ENCODE data around the gene NANOS2. TPM values are rescaled to one million over a fixed set of nuclear protein-coding genes. Genes with fewer than 3 reads are reported as not detected.

NANOS2 gene
- total RNA-seq, 1 experiment from 2014 or later = not detected

DNA sequence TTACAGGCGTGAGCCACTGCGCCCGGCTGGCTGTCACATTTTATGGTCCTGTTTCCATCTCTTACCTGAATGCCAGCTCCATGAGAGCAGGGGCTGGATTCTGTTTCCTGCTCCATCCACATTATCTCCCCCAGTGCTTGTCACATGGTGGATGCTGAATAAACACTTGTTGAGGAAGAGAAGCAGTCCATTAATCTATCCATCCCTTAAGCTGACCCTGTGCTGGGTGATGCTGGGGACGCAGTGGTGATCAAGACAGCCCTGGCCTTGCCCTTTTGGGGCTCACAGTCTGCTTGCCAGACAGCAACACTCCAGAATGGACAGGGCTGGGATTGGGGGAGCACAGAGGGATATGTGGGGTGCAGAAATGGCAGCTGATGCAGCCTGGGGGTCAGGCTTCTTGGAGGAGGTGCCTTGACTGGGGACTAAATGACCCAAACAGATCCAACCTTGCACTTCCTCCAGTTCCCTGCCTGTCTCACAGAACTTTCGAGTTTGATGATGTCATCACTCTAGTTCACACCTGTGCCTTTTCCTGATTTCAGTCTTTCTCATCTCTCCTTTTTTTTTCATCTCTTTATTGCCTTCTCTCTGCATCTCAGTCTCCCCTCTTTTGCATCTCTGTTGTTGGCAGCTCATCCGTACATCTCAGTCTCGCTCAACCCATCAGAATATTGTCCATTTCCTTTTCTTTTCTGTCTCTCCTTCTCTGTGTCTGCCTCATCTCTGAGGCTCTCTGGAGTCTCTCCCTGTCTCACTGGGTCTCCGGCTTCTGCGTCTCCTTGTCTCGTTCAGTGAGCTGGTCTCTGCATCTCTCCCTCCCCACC lies 33.3 kb downstream of the NANOS2 start:
- intact Hi-C loops (cut with micrococcal nuclease; ENCODE audit: unreplicated experiment) = loop anchor here (5.0 kb wide), 2 partner anchors 114 to 136 kb away; partner anchors contain the start of gene SIX5
- ChIA-PET POLR2A (ENCODE audit: unreplicated experiment) (no interaction called here), CTCF (interaction anchor here (0.7 to 1.8 kb wide), 2 partner anchors 18 to 99 kb away, joined by 6 to 7 read pairs; partner anchors contain the start of genes DMPK and FOXA3)
- H3K27me3 ChIP-seq (ENCODE audit: insufficient read depth, low read depth) = peaks cover 5% of the 10 kb centered on the region; the same call in 1 of the 2 replicates
- BruUV-seq (replicated peaks) = no TSS peak
- no peak for DNase-seq
- peaks cover 29% of the 10 kb centered on the region for H3F3A ChIP-seq (ENCODE audit: insufficient read depth, low read depth)
- H3K79me2 ChIP-seq (ENCODE audit: low read depth) = peaks cover 23% of the 10 kb centered on the region
- H3K27ac ChIP-seq = no peak overlapping the region
- H2AFZ ChIP-seq = no peak overlapping the region
- TF ChIP-seq EZH2 (IDR thresholded peaks at IDR 0.05; ENCODE audit: low read depth) = no peak
- TF ChIP-seq, protein P1, sequence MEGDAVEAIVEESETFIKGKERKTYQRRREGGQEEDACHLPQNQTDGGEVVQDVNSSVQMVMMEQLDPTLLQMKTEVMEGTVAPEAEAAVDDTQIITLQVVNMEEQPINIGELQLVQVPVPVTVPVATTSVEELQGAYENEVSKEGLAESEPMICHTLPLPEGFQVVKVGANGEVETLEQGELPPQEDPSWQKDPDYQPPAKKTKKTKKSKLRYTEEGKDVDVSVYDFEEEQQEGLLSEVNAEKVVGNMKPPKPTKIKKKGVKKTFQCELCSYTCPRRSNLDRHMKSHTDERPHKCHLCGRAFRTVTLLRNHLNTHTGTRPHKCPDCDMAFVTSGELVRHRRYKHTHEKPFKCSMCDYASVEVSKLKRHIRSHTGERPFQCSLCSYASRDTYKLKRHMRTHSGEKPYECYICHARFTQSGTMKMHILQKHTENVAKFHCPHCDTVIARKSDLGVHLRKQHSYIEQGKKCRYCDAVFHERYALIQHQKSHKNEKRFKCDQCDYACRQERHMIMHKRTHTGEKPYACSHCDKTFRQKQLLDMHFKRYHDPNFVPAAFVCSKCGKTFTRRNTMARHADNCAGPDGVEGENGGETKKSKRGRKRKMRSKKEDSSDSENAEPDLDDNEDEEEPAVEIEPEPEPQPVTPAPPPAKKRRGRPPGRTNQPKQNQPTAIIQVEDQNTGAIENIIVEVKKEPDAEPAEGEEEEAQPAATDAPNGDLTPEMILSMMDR (conservative IDR thresholded peaks at IDR 0.05) = no peak
- no peaks in the 10 kb centered on the region for H3K9me3 ChIP-seq (ENCODE audit: insufficient read depth, low read depth)
- no peak overlapping the region for H3K4me2 ChIP-seq
- no peaks in the 10 kb centered on the region for H3K36me3 ChIP-seq (ENCODE audit: low read depth)
- H3K9me2 ChIP-seq (ENCODE audit: insufficient read depth) = no peaks in the 10 kb centered on the region
- no peak overlapping the region for H3K4me3 ChIP-seq
- peaks cover 32% of the 10 kb centered on the region for H4K20me1 ChIP-seq (ENCODE audit: insufficient read depth)
- peaks cover 27% of the 10 kb centered on the region for H3K4me1 ChIP-seq (replicated peaks; ENCODE audit: insufficient read depth)

DNA sequence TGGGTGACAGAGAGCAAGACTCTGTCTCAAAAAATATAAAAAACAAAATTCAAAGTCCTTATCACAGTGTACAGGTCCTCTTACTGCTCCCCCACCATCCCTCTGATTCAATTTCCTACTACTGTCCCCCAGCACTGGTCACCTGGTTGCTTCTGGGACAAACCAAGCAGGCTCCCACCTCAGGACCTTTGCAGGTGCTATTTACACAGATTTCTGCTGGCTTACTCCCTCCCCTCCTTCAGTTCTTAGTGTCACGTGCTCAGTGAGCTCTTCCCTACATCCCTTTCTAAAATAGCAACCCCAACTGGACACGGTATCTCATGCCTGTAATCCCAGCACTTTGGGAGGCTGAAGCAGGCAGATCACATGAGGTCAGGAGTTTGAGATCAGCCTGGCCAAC lies 34.6 kb downstream of the NANOS2 start:
- no peak for TF ChIP-seq EZH2 (IDR thresholded peaks at IDR 0.05; ENCODE audit: low read depth)
- TF ChIP-seq, protein P1 (conservative IDR thresholded peaks at IDR 0.05) = no peak
- Histone ChIP-seq H3K9me3 (ENCODE audit: insufficient read depth, low read depth) (no peaks in the 10 kb centered on the region), H4K20me1 (ENCODE audit: insufficient read depth) (peaks cover 30% of the 10 kb centered on the region), H3K4me1 (replicated peaks; ENCODE audit: insufficient read depth) (peaks cover 25% of the 10 kb centered on the region), H3K9me2 (ENCODE audit: insufficient read depth) (no peaks in the 10 kb centered on the region), H3K27me3 (ENCODE audit: insufficient read depth, low read depth) (peaks cover 18% of the 10 kb centered on the region), H2AFZ (no peak overlapping the region), H3F3A (ENCODE audit: insufficient read depth, low read depth) (peaks cover 29% of the 10 kb centered on the region), H3K79me2 (ENCODE audit: low read depth) (peaks cover 17% of the 10 kb centered on the region), H3K4me3 (no peak overlapping the region), H3K27ac (no peak overlapping the region), H3K4me2 (no peak overlapping the region), H3K36me3 (ENCODE audit: low read depth) (no peaks in the 10 kb centered on the region)
- ChIA-PET POLR2A (ENCODE audit: unreplicated experiment) (no interaction called here), CTCF (no interaction called here)
- BruUV-seq (replicated peaks) = no TSS peak
- DNase-seq = no peak
- intact Hi-C loops (cut with micrococcal nuclease; ENCODE audit: unreplicated experiment) = loop anchor here (5.0 kb wide), 2 partner anchors 113 to 137 kb away; partner anchors contain the start of gene SIX5

DNA sequence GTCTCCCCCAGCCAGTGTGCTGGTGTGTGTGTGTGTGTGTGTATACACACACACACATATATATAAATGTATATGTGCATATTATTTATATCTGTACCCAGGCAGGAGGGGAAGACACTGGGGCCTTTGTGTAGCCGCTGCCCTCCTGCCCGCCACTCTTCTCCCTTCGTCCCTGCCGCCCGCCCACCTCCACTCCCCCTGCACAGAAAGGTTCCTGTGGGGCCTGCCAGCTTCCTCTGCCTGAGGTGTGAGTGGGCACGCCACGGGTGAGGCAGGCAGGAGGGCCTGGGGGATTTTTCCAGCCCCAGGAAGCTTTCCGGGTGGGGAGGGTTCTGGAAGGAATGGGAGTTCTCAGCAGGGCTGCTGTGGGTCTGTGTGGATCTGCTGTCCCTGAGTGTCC lies 35.5 kb downstream of the NANOS2 start:
- Histone ChIP-seq H4K20me1 (ENCODE audit: insufficient read depth) (peaks cover 20% of the 10 kb centered on the region), H2AFZ (no peak overlapping the region), H3K4me1 (replicated peaks; ENCODE audit: insufficient read depth) (peaks cover 17% of the 10 kb centered on the region), H3K27ac (no peak overlapping the region), H3K9me3 (ENCODE audit: insufficient read depth, low read depth) (no peaks in the 10 kb centered on the region), H3K4me3 (no peak overlapping the region), H3K4me2 (no peak overlapping the region), H3K27me3 (ENCODE audit: insufficient read depth, low read depth) (peaks cover 27% of the 10 kb centered on the region), H3F3A (ENCODE audit: insufficient read depth, low read depth) (peaks cover 29% of the 10 kb centered on the region), H3K9me2 (ENCODE audit: insufficient read depth) (no peaks in the 10 kb centered on the region), H3K36me3 (ENCODE audit: low read depth) (no peaks in the 10 kb centered on the region), H3K79me2 (ENCODE audit: low read depth) (peaks cover 8% of the 10 kb centered on the region)
- TF ChIP-seq EZH2 (IDR thresholded peaks at IDR 0.05; ENCODE audit: low read depth) = no peak
- TF ChIP-seq, protein P1 (conservative IDR thresholded peaks at IDR 0.05) = no peak
- POLR2A ChIA-PET (ENCODE audit: unreplicated experiment) = no interaction called here
- no peak for DNase-seq
- CTCF ChIA-PET = interaction anchor here (0.6 kb wide), 1 partner anchor 163 kb away, joined by 6 read pairs; no protein-coding TSS in a partner anchor
- no TSS peak for BruUV-seq (replicated peaks)
- intact Hi-C loops (cut with micrococcal nuclease; ENCODE audit: unreplicated experiment) = no loop called here

All from PC-9 (cell line).